Measurements from ENCODE around the gene NRIP1. TPM values are rescaled to one million over a fixed set of nuclear protein-coding genes. Genes with fewer than 3 reads are reported as not detected.

NRIP1 gene
- 10 to 100 TPM; 59.9 to 71.6 (median 67.4) TPM for polyA plus RNA-seq (ENCODE audit: insufficient read length in 3 of 3)

GRCh38 chr21:15064576-15065391 lies at the start of gene NRIP1:
Gene NRIP1 (minus strand): TSS chr21:15065000. CDS start chr21:14968192, 96,808 bp downstream.
- DNase-seq (ENCODE audit: low read depth in 3 of 3, low spot score in 2 of 3): peak; percentile 77 to 86 (median 84)

GRCh38 chr21:15112858-15113257 lies 48.1 kb upstream of the NRIP1 start:
- no peak for DNase-seq (ENCODE audit: low read depth in 3 of 3, low spot score in 2 of 3)

- no peak for DNase-seq (ENCODE audit: low read depth in 3 of 3, low spot score in 2 of 3)
Observed at GRCh38 chr21:15108801-15109200, 44.0 kb upstream of the NRIP1 start.

DNA sequence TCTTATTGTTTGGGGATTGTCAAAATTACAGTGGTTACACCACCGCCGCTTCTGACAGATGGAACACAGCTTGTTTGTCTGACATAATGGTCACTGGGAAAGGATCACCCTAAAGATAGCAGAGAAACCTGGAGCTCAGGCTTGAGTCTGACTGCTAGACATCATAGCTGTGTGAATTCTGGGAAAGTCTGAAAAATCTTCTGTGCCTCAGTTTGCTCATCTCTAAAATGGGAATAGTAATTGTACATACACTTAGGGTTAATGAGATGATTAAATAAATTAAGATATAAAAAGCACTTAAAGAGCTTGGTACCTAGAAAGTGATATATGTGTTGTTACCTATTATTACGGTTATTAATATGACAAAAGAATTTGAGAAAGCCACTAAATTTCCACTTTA lies 39.7 kb upstream of the NRIP1 start:
- no peak for DNase-seq (ENCODE audit: low read depth in 3 of 3, low spot score in 2 of 3)

- DNase-seq (ENCODE audit: low read depth in 3 of 3, low spot score in 2 of 3): no peak
Observed at GRCh38 chr21:15098908-15099307, 34.1 kb upstream of the NRIP1 start.

- DNase-seq (ENCODE audit: low read depth in 3 of 3, low spot score in 2 of 3): no peak
Observed at GRCh38 chr21:15098181-15098580, 33.4 kb upstream of the NRIP1 start.

DNA sequence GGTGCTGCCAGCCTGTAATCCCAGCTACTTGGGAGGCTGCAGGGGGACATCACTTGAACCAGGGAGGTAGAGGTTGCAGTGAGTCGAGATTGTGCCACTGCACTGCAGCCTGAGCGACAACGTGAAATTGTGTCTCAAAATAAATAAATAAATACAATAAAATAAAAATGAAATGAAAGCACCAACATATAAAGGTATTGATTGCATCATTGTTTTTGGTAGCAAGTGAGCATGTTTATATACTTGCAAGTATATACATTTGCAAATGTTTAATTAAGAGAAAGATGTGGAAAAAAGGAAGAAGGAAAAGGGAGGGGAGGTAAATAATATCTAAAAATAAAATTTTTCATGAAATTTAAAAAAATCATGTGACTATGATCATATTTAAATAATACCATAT lies 32.8 kb upstream of the NRIP1 start:
- DNase-seq (ENCODE audit: low read depth in 3 of 3, low spot score in 2 of 3): no peak

GRCh38 chr21:15096146-15096545 lies 31.3 kb upstream of the NRIP1 start:
- DNase-seq (ENCODE audit: low read depth in 3 of 3, low spot score in 2 of 3): no peak

DNA sequence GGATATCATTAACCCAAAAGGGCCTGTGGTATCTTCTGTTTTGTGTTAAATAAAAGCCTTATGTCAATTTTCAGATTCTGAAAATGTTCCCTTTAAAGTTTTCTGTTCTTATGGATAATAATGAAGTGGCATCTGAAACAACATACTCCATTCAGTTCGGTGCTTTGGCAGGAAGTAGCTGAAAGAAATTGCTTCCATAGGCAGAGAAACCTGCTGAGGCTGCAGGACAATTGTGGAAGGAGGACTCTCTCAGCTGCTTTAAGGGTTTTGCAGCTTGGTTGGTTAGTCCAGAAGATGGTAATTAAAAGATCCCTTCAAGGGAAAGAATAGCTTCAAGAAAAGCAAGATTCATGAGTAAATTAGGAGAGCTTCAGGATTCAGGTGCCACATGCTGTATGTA lies 30.5 kb upstream of the NRIP1 start:
- DNase-seq (ENCODE audit: low read depth in 3 of 3, low spot score in 2 of 3): no peak

DNA sequence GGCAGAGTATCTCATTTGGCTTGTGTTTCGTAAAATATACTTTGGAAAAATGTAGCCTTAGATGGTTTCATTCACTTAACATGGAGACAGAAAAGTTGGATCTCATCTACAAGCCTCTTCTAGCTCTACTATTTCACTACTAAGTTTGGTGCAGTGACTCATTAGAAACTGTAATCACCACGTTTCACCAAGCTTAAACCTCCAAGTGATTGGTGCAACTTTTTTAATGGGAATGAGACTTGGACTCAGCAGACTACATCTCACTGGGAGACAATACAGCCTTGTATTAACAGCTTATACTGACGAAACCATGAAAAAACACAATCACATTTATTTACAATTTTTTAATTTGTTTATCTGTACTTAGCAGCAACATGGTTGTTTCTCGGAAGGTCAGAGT lies 29.9 kb upstream of the NRIP1 start:
- no peak for DNase-seq (ENCODE audit: low read depth in 3 of 3, low spot score in 2 of 3)

DNA sequence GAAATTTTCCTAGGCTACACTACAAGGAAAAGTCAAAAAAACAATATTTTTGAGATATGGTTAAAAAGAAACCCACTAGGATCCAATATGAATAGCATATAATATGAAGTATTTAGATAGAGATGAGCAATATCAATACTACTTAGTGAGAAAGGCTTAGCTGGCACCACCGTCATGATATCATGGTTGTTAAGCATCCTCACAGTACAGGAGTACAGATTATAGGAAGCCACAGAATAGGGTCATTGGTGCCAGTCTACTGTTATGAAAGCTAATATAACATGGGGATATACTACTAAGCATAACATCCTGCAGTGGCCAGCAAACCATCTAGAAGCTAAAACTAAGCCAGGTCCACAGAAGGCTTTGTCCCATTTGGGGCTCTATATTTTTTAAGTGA lies 28.4 kb upstream of the NRIP1 start:
- DNase-seq (ENCODE audit: low read depth in 3 of 3, low spot score in 2 of 3): no peak

- DNase-seq (ENCODE audit: low read depth in 3 of 3, low spot score in 2 of 3): no peak
Observed at GRCh38 chr21:15092745-15093144, 27.9 kb upstream of the NRIP1 start.

GRCh38 chr21:15090390-15090789 lies 25.6 kb upstream of the NRIP1 start:
- no peak for DNase-seq (ENCODE audit: low read depth in 3 of 3, low spot score in 2 of 3)

- no peak for DNase-seq (ENCODE audit: low read depth in 3 of 3, low spot score in 2 of 3)
Observed at GRCh38 chr21:15088488-15088887, 23.7 kb upstream of the NRIP1 start.

- no peak for DNase-seq (ENCODE audit: low read depth in 3 of 3, low spot score in 2 of 3)
Observed at GRCh38 chr21:15084668-15085067, 19.9 kb upstream of the NRIP1 start.

DNA sequence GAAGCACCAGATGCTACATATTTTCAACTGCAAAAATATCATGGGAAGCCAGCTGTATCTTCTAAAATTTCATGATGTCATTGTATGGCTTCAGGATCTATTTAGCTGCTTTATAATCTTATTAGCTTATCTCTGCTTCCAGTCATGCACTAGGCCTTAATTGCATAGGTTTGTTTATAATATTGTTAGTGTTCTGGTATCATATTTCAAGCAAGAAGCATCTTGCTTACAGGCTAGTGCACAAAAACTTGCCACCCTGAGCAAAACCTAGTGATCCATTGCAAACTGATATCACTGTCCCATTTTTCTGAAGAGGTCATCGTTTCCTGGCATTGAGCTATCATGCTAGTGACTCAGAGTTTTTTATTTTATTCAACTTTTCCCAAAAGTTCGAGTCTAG lies 15.7 kb upstream of the NRIP1 start:
- DNase-seq (ENCODE audit: low read depth in 3 of 3, low spot score in 2 of 3): no peak

DNA sequence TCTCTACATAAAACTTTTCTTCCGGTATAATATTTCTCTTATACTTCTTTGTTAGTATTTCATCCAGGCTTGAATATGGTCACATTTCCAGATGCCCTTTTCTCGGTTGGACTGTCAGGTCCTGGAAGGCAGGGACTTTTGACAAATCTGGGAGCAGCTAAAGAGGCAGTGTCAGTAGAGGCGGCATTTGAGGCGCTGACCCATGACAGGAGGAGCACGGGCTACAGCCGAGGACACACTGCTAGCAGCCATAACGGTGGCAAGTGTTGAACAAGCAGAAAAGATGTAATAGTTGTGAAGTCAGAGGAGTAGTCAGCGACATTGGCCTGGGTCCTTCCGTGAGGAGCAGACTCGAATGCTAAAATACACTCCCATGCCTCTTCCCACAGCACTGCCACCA lies 14.5 kb upstream of the NRIP1 start:
- no peak for DNase-seq (ENCODE audit: low read depth in 3 of 3, low spot score in 2 of 3)

DNA sequence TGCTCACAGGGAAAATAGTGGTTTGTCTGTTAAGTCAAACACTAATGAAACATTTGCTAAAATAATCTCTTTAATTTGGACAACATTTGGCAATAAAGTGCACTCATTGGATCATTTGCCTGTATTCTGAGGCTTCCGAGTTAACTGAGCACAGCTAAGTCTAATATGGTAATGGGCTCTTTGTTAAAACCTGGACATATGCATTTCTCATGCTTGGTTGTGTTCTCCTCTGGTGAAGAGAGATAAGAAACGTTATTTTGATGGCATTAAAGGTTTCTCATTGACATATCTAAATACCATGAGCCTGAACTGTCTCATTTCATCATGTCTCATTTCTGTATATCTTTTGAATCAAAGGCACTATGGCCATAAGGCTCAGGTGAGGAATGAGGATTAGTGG lies 13.4 kb upstream of the NRIP1 start:
- no peak for DNase-seq (ENCODE audit: low read depth in 3 of 3, low spot score in 2 of 3)

DNA sequence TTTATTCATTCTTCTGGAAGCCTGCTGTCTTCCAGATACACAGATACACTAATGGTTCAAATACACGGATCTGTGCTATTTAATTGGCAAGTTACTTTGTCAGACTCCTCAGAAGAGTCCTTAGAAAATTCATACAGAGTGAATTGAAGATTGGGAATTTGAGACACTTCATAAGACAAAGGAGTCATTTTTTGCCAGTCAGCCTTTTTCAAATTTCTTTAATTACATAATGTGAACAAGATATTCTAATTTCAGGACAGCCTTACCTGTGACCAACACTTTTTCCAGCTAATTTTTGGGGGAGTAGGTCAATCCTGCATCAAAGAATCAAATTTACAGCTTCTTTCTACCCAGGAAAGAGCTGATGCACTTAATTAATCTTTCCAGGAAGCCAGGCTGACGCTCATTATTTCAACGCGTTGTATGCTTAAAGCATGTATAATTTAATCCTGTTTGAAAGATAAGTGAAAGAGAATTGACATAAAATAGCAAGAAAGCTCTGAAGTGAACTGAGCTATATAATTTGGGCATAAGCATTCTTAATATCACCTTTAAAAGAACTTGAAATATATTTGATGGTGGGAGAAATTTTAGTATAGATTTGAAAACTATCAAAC lies 12.8 kb upstream of the NRIP1 start:
- no peak for DNase-seq (ENCODE audit: low read depth in 3 of 3, low spot score in 2 of 3)

DNA sequence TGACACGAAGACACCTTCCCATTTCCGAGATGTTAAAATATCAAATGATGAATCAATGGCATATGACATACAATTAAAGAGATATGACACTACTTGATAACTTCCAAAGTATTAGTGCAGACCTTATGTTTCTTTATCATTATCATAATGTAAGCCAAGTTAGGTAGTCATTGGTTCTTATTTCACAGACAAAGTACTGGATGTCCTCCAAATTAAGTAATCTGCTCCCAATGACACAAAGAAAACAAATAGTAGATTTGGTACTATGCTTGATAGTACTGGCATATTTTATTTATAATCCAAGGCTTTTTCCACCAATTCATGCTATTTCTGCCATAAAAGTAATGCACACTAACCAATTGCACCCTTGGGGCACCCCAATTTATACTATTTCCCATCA lies 11.9 kb upstream of the NRIP1 start:
- DNase-seq (ENCODE audit: low read depth in 3 of 3, low spot score in 2 of 3): no peak

- no peak for DNase-seq (ENCODE audit: low read depth in 3 of 3, low spot score in 2 of 3)
Observed at GRCh38 chr21:15071009-15071408, 6.2 kb upstream of the NRIP1 start.

- DNase-seq (ENCODE audit: low read depth in 3 of 3, low spot score in 2 of 3): no peak
Observed at GRCh38 chr21:15066123-15066575, 1.3 kb upstream of the NRIP1 start.
